Right lobe of liver (tissue), 4 donors: ENCODE measurements around the gene P2RY6.

Experiments
- POLR2A ChIP-seq: fragments of 450-650 bp; IDR thresholded peaks from one replicate; pipeline ENCODE4 v1.6.1; 2017; ENCODE audit warnings: antibody characterized with exemption, mild to moderate bottlenecking
- TF ChIP-seq, protein P1 (sequence below), 4 donors: fragments of 200-600 bp in 3 of 4; fragments of 450-650 bp in 1 of 4; IDR thresholded peaks; one replicate each; pipeline versions ENCODE4 v1.5.1 to v1.8.0; 2016 to 2022; ENCODE audit warnings: antibody characterized with exemption in 4 of 4, mild to moderate bottlenecking in 2 of 4
- donor health status: DM: no; HTN: no; CAD: no.
- donor health status: DM: no; HTN: no; CAD: no.
- donor health status: DM: no; HTN: yes; CAD: no.

DNA sequence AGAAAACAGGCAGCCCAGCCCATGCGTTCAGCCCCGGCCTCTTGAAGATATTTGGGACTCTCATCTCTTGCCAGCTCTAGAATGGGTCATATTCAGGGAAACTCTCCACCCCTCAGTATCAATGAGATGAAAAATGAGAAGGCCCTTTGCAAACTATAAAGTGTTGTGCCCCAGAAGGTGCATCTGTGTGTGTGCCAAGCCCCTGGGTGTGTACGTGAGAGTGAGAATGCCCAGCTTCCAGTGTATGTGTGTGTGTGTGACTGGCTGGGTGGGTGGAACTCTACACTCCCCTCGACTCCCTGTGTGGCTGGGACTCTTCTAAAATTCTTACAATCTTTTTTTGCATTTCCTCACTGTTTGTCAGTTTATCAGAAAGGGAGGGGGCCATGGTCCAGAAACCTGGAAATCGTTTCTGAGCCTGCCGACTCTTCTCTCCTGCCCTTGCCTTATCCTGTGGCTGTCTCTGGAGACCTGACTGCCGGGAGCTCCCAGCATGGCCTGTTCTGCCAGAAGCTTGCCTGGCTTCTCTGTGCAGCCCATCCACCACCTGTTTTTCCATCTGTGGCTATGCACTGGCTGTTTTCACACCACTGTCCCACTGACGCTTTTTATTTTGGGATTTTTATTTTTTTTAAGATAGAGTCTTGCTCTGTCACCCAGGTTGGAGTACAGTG is 1.2 kb downstream of the P2RY6 start:
- TF ChIP-seq, protein P1, sequence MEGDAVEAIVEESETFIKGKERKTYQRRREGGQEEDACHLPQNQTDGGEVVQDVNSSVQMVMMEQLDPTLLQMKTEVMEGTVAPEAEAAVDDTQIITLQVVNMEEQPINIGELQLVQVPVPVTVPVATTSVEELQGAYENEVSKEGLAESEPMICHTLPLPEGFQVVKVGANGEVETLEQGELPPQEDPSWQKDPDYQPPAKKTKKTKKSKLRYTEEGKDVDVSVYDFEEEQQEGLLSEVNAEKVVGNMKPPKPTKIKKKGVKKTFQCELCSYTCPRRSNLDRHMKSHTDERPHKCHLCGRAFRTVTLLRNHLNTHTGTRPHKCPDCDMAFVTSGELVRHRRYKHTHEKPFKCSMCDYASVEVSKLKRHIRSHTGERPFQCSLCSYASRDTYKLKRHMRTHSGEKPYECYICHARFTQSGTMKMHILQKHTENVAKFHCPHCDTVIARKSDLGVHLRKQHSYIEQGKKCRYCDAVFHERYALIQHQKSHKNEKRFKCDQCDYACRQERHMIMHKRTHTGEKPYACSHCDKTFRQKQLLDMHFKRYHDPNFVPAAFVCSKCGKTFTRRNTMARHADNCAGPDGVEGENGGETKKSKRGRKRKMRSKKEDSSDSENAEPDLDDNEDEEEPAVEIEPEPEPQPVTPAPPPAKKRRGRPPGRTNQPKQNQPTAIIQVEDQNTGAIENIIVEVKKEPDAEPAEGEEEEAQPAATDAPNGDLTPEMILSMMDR (IDR thresholded peaks at IDR 0.05), result no peak
- TF ChIP-seq POLR2A, result no peak
